ENCODE measurements around the gene XRCC1. TPM values are rescaled to one million over a fixed set of nuclear protein-coding genes. Genes with fewer than 3 reads are reported as not detected.

Gene XRCC1
- total and polyA plus RNA-seq, 9 of the 15 experiments (the other 6 are each of a cell fraction or from before 2014, with no cell fraction given): 1.5 to 36.9 (median 24.9) TPM

DNA sequence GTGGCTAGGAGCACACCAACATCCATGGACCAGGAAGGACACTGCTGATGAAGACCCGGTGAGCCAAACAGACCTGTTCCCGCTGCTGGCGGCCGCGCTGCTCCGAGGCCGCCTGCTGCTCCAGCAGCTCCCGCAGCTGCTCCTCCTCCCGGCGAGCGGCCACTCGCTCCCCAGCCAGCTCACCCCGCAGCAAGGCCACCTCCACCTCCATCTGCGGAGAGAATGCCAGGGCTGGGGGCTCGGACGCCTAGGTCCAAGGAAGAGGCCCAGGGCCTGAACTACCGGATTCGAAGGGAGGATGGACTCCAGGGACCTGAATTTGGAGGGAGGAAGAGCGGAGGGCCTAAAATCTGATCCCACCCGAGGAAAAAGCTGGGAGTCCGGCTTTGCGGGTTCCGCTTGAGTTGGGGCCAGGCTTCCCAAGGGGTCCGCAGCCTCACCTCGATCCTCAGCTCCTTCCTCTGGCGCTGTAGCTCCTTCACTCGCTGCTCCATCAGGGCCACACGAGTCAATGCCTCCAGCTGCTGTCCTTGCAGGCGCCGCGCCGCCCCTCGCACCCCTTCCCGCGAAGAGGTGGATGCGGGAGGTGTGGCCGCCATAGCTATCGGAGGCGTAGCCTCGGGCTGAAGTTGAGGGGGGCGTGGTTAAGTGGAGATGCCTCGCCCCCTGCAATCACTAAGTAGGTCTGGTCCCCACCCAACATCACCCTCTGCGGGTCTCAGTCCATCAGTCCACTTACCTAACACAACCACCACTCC is 73.5 kb downstream of the XRCC1 start:
- ChIA-PET CTCF (ENCODE audit: low intra/inter-chr PET ratio) (no interaction called here), POLR2A (no interaction called here)
- H3K9me3 ChIP-seq (replicated peaks; ENCODE audit: control insufficient read depth, insufficient read depth, low read depth, low read length): no peaks in the 10 kb centered on the region
- no peaks in the 10 kb centered on the region for H3K27me3 ChIP-seq (ENCODE audit: control insufficient read depth in 2 of 2, insufficient read depth in 2 of 2, low read length in 2 of 2)
- peaks cover 21 to 33% of the 10 kb centered on the region in 2 experiments for H3K4me1 ChIP-seq (replicated peaks in 1 of 2; ENCODE audit: control insufficient read depth in 2 of 2, insufficient read depth in 2 of 2, low read length in 2 of 2)
- no peak overlapping the region for H3K4me3 ChIP-seq
- ATAC-seq (no peak), FAIRE-seq (no peak), DNase-seq (ENCODE audit: extremely low read depth in 1 of 4, low spot score in 3 of 4) (peak in 2 of 4 experiments; percentile 38 to 44)
- H3K4me2 ChIP-seq (ENCODE audit: insufficient read depth, low read length): no peak overlapping the region
- 87% methylated on average over 39 of the region's 43 CpGs for WGBS (ENCODE audit: insufficient coverage, low coverage, missing lambda C conversion rate)
- H3K9me1 ChIP-seq (ENCODE audit: control insufficient read depth, insufficient read depth, low read length): no peaks in the 10 kb centered on the region
- intact Hi-C loops (cut with micrococcal nuclease): loop anchor here (5.0 kb wide), 2 partner anchors 40 to 55 kb away; no protein-coding TSS in a partner anchor
- H3K36me3 ChIP-seq (ENCODE audit: control insufficient read depth, insufficient read depth, low read length): no peaks in the 10 kb centered on the region
- no peak overlapping the region for H3K9ac ChIP-seq (ENCODE audit: insufficient read depth in 1 of 2, low read depth in 2 of 2, low read length in 2 of 2)
- BruUV-seq (replicated peaks): no TSS peak
- H3K79me2 ChIP-seq (ENCODE audit: control insufficient read depth, insufficient read depth, low read length): no peaks in the 10 kb centered on the region
- H3K27ac ChIP-seq (ENCODE audit: extremely low read depth, low read depth, low read length): no peak overlapping the region
- no peaks in the 10 kb centered on the region for H4K20me1 ChIP-seq (replicated peaks; ENCODE audit: control insufficient read depth, insufficient read depth, low read length)
- H2AFZ ChIP-seq (ENCODE audit: low read depth, low read length): no peak overlapping the region
- in situ Hi-C loops (cut with MboI): no loop called here
- TF ChIP-seq CBFA2T3 (IDR thresholded peaks at IDR 0.05) (no peak), RAD21 (CRISPR knock-in tag; conservative IDR thresholded peaks at IDR 0.05 in 1 of 2, IDR thresholded peaks at IDR 0.05 in 1 of 2) (no peak), ARID2 (IDR thresholded peaks at IDR 0.05) (no peak), RBFOX2 (IDR thresholded peaks at IDR 0.05; ENCODE audit: low read depth, low read length) (peak; percentile 40), ZNF668 (CRISPR knock-in tag; IDR thresholded peaks at IDR 0.05) (no peak), CREB3L1 (IDR thresholded peaks at IDR 0.05; ENCODE audit: borderline replicate concordance, low read depth) (no peak), ZNF707 (CRISPR knock-in tag; conservative IDR thresholded peaks at IDR 0.05) (no peak), NR1H2 (CRISPR knock-in tag; IDR thresholded peaks at IDR 0.05) (no peak), POU5F1 (IDR thresholded peaks at IDR 0.05; ENCODE audit: borderline replicate concordance, low read depth, low read length, partially characterized antibody) (no peak), ZNF324 (CRISPR knock-in tag; IDR thresholded peaks at IDR 0.05) (no peak), TRIM28 (IDR thresholded peaks at IDR 0.05) (no peak), POLR2G (IDR thresholded peaks at IDR 0.05; ENCODE audit: low read depth, low read length) (0 out of 2 replicates have a peak, but pooled peaks have one; percentile 17), ZNF134 (CRISPR knock-in tag; conservative IDR thresholded peaks at IDR 0.05) (no peak)
